ENCODE results near the gene ITPK1.

The ITPK1 gene

GRCh38 chr14:92984082-92984788 is 131.5 kb downstream of the ITPK1 start:
- peak; percentile 22 to 25 for DNase-seq

GRCh38 chr14:92982956-92983355 is 132.8 kb downstream of the ITPK1 start:
- DNase-seq = no peak

- DNase-seq = no peak
Observed at GRCh38 chr14:92981726-92982125, 134.0 kb downstream of the ITPK1 start.

- DNase-seq = no peak
Observed at GRCh38 chr14:92980866-92981265, 134.9 kb downstream of the ITPK1 start.

GRCh38 chr14:92978229-92979021 is 137.3 kb downstream of the ITPK1 start:
- DNase-seq = no peak

GRCh38 chr14:92976268-92976667 is 139.5 kb downstream of the ITPK1 start:
- no peak for DNase-seq

- no peak for DNase-seq
Observed at GRCh38 chr14:92974541-92975345, 141.0 kb downstream of the ITPK1 start.

- no peak for DNase-seq
Observed at GRCh38 chr14:92973798-92974372, 141.8 kb downstream of the ITPK1 start.

GRCh38 chr14:92973261-92973797 is 142.4 kb downstream of the ITPK1 start:
- peak in 1 of 2 experiments; percentile 13 for DNase-seq

GRCh38 chr14:92971601-92972180 is 144.0 kb downstream of the ITPK1 start:
- DNase-seq = no peak

- DNase-seq = no peak
Observed at GRCh38 chr14:92970271-92970670, 145.5 kb downstream of the ITPK1 start.

- DNase-seq = no peak
Observed at GRCh38 chr14:92969871-92970270, 145.9 kb downstream of the ITPK1 start.

- no peak for DNase-seq
Observed at GRCh38 chr14:92969430-92969829, 146.3 kb downstream of the ITPK1 start.

- no peak for DNase-seq
Observed at GRCh38 chr14:92968291-92969020, 147.3 kb downstream of the ITPK1 start.

- DNase-seq = no peak
Observed at GRCh38 chr14:92967346-92967926, 148.3 kb downstream of the ITPK1 start.

- peak in 1 of 2 experiments; percentile 2 for DNase-seq
Observed at GRCh38 chr14:92965281-92965680, 150.4 kb downstream of the ITPK1 start.

- no peak for DNase-seq
Observed at GRCh38 chr14:92964124-92965109, 151.3 kb downstream of the ITPK1 start.

GRCh38 chr14:92963301-92964123 is 152.2 kb downstream of the ITPK1 start:
- no peak for DNase-seq

- DNase-seq = no peak
Observed at GRCh38 chr14:92962831-92963095, 153.0 kb downstream of the ITPK1 start.
